ENCODE results near the gene TNNC2.
"Not testable (repeated sequence)": the region's sequence is repeated elsewhere in the genome, so short reads cannot be mapped to it uniquely, and the experiment has no call there.

The TNNC2 gene

DNA sequence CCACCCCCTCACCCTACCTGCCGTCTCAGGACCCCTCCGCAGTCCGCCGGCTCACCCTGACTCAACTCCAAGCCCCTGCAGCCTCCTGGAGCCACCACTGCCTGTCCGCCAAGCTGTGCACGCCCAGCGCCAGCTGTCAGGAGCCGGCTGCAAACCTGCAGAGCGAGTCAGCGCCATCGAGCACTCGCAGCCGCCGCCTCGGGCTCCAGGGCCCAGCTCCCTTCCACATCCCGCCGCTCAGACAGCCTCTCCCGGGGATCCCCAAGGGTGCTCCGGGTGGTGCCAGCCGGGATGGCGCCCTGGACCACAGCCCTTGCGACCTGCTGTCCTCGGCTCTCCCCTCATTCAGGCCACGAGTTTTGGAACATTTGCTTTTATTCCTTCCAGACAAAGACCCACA, 4.3 kb downstream of the TNNC2 start:
- no peak for DNase-seq (ENCODE audit: low read depth)

DNA sequence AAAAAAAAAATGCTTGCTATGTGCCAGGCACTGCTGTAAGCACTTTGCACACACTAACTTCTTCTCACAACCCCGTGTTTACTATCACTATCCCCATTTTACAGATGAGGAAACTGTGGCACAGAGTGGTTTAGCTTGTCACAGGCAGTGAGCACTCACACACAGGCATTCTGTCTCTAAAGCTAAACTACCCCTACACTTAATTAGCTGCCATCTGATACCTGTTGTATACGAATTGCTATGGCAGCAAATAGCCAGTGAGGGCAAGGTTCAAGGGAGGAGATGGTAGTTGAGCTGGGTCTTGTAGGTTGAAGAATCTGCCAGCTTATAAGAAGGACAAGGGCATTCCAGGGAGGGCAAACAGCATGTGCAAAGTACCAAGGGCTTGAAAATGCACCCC, 5.2 kb downstream of the TNNC2 start:
- DNase-seq (ENCODE audit: low read depth), result no peak

DNA sequence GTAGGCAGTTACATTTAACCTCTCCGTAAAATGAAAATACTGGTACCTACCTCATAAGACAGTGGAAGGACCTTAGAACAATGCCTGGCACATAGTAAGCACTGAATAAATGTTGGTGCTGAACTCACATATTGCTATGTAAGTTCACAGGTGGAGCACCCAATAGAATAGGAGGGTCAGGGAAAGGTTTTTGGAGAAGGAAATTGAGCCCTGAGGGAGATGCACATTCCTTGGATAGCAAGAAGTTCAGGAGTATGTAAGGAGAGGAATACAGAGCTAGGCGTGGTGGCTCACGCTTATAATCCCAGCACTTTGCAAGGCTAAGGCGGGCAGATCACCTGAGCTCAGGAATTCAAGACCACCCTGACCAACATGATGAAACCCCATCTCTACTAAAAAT, 7.6 kb downstream of the TNNC2 start:
- DNase-seq (ENCODE audit: low read depth), result no peak

DNA sequence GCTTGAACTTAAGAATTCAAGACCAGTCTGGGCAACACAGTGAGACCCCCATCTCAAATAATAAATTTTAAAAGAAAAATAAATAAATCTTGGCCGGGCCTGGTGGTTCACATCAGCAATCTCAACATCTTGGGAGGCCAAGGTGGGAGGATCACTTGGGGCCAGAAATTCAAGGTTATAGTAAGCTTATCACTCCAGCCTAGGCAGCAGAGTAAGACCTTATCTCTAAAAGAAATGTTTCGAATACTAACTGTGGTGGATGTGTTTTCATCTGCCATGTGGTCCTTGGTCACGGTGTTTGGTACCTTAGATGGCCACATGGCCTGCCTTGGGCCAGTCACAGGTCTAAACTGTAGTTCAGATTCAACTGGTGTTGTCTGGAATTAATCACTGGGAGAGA, 8.9 kb downstream of the TNNC2 start:
- DNase-seq (ENCODE audit: low read depth), result no peak

DNA sequence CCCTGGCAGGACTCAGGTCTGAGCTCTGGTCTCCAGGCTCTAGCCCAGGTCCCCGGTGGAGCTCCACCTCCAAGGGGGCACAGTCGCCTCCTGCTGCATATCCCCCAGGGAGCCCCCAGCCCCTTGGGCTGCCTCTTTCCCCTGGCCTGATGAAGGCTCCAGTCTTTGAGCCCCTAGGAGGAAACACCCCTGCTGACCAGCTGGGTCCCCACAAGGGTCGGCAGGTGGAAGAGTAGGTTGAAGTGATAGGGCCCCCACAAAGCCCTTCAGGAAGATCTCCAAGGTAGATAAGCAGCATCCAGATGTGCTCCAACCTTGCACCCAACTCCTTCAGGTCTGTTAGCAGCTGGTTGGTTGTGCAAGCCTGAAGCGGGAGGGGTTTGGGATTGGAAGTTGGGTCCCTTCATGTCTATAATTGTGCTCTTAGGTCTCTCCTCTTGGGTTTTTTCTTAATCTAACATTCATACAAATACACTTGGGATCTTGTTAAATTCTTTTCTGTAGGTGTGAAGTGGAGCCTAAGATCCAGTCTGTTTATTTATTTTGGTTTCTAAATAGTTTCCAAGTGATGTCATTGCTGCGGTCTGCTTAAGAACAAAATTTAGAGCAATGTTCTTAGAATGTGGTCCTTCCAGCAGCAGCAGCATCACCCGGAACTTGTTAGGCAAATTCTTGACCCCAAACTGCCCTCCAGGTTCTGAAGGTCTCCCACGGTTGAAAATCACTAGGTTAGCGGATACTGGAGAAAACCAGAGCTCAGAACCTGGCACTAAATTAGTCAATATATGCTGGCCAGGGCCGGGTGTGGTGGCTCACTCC, 9.5 kb downstream of the TNNC2 start:
- peak; percentile 48 for DNase-seq (ENCODE audit: low read depth)

DNA sequence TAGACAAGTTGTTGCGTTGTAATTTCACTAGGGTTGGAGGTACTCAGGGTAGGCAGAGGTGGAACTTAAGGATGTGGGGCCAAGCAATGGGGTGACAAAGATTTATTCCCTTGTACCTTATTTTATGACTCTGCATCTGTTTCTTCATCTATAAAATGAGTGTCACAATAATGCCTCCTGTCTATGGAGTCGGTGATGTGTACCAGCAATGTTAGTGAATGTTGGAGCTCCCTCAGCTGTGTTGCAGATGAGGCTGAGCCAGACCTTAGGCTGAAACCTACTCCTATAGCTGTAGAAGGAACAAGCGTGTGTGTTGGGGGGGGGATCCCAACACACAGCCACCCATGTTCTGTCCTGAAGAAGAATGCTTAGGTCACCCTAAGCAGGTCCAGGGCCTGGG, 10.2 kb downstream of the TNNC2 start:
- DNase-seq (ENCODE audit: low read depth), result no peak

DNA sequence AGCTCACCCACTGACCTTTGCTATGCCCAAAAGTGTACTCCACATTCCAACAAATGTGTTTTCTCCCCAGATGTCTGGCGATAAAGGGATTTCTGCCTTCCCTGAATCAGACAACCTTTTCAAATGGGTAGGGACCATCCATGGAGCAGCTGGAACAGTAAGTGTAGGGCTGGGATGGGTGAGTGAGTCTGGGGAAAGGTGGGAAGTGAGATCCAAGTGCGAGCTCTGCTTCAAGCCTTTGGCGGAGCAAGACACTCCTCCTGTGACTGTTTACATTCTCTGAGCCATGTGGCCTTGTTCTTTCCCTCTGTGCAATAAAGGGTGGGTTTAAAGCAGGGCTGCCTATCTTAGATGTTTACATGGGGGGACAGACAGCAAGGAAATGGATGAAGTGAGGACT, 12.8 kb downstream of the TNNC2 start:
- DNase-seq (ENCODE audit: low read depth), result no peak

DNA sequence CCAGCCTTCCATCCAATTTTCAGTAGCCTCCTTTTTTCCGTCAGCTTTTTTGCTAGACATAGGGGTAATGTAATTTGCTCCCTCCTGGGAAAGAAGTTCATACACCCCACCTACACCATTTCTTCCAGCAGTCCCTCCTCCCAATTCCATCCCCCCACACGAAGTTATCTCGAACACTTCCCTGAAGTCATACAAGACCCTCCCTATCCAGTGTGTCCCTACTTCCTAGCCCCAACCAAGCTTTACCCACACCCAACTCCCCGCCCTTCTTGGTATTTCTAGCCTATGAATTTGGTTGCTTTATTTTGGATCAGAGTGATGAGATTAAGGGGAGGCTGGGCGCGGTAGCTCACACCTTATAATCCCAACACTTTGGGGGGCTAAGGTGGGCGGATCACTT, 13.6 kb downstream of the TNNC2 start:
- no peak for DNase-seq (ENCODE audit: low read depth)

DNA sequence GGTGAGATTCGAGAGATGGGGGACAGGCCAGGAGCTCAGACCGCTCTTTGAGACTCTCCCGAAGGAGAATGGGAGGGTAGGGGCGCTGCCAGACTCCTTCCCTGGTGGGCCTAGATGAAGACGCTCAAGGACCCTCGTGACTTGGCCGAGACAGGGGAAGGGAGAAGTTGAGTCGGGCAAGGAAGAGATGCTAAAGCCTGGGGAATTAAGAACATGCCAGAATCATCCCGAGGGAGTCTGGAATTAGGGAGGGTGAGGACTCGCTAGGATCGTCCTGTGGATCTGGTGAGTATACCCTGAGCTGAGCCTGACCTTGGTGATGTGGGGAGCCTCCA, 14.1 kb downstream of the TNNC2 start:
- DNase-seq (ENCODE audit: low read depth), result no peak

DNA sequence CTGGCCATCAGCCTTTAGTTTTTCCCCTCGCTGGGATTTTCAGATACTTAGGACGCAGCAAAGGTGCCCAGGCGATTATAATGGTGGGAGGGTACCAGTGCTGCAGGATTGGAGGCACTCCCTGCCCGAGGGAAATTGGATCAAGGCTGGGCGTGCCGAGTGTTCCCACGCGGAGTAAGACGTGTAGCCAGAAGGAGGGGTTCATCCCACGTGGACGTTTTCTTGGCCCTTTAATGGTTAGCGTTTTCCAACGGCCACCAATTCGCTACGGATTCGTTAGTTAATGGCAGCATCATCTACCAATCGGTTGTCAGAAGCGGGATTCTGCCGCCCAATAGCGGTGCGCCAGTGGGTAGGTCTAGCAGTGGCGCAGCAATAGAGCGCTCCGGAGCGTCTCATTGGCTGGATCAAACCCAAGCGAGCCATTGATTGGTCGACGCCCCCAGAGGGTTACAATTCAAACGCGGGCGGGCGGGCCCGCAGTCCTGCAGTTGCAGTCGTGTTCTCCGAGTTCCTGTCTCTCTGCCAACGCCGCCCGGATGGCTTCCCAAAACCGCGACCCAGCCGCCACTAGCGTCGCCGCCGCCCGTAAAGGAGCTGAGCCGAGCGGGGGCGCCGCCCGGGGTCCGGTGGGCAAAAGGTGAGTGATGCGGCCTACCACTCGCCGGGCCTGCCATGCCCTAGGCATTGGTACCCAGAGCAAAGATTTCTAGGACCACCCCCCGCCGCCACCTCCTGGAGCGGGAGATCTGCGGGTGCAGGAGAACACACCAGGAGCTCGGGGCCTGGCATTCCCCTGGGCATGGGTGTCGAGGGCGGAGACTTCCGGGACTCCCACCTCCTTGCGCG, 14.7 kb downstream of the TNNC2 start, which contains the start of gene UBE2C:
Gene UBE2C (plus strand): TSS at position 488 of the 849 bp plus-strand sequence. CDS start 52 bp downstream, at position 540.
- DNase-seq (ENCODE audit: low read depth), result peak; percentile 100

DNA sequence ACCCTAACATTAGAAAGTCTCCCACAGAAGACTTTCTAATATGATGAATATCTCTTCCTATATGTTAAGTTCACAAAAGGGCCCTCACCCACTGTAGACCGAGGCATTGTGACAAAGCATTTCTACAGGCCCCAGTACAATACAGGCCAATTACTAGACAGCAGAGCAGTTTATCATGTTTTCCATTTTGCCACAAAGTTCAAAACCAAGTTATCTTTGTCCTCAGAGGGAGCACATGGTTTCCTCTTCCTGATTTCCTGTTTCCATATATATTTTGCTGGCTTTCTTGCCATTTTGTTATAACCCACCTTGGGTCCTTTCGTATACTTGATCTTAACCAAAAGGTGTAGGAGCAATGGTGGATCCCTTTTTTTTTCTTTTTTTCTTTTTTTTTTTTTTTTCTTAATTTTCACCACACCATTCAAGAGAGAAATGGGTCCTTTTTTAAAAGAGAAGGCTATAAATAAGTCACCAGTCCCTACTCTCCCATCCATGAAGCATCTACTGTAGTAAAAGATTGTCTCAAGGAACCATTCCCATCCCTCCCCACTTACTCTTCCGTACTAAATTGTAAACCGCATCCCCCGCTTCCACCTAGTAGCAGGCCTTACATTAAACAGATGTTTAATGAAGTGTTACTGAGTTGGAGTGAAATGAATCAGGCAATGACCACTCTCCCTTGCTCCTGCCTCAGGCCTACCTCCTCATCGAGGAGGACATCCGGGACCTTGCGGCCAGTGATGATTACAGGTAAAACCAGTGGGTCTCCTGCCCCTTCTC, 16.7 kb downstream of the TNNC2 start:
- DNase-seq (ENCODE audit: low read depth), result no peak

DNA sequence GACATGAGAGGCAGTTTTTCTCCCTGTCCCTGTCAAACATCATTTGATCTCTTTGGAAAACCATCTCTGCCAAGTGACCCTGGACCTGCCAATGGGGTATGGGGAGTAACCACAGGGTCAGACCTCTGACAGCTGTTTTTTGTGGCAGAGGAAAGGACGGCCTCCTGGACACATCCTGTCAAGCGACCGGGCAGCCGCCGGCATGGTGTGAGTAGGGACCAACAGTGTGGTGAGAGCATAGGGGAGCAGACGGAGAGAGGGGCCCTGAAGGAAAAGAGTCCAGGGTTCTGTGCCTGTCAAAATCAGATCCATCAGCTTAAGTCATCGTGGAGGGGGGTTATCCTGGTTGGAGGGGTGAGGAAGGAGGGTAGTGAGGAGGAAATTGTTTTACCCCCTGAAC, 25.3 kb downstream of the TNNC2 start:
- DNase-seq (ENCODE audit: low read depth), result no peak

DNA sequence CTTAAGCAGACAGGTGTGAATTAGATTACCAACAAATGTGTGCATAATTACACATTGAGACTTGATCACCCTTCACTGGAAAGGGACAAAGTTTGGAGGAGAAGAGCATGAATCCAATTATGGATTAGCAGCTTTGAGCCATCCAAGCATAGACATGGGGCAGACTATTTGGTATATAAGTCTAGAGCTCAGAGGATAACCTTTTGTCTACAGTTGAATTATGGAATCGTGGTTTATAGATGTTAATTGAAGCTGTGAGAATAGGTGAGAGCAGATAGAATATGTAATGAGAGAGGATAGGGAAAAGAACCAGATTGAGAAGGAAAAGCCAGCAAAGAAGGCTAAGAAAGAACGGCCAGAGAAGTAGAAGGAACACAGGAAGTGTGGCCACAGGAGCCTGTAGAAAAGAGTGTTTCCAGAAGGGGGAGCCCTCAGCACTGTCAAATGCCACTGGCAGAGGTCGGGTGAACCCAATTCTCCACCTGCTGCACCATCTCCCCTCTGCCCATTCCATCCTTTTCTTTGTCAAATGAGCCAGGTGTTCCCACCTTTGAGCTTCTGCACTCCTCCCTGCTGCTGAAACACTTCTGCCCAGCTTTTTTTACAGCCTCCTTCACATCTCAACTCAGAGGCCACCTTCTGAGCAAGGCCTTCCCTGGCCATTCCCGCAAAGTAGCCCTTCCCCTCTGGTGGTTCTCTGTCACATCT, 28.0 kb downstream of the TNNC2 start:
- no peak for DNase-seq (ENCODE audit: low read depth)

DNA sequence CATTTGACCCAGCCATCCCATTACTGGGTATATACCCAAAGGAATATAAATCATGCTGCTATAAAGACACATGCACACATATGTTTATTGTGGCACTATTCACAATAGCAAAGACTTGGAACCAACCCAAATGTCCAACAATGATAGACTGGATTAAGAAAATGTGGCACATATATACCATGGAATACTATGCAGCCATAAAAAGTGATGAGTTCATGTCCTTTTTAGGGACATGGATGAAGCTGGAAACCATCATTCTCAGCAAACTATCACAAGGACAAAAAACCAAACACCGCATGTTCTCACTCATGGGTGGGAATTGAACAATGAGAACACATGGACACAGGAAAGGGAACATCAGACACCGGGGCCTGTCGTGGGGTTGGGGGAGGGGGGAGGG, 29.2 kb downstream of the TNNC2 start:
- not testable (repeated sequence) for DNase-seq (ENCODE audit: low read depth)

DNA sequence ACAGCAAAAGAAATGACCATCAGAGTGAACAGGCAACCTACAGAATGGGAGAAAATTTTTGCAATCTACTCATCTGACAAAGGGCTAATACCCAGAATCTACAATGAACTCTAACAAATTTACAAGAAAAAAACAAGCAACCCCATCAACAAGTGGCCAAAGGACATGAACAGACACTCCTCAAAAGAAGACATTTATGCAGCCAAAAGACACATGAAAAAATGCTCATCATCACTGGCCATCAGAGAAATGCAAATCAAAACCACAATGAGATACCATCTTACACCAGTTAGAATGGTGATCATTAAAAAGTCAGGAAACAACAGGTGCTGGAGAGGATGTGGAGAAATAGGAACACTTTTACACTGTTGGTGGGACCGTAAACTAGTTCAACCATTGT, 29.6 kb downstream of the TNNC2 start:
- DNase-seq (ENCODE audit: low read depth), result not testable (repeated sequence)

DNA sequence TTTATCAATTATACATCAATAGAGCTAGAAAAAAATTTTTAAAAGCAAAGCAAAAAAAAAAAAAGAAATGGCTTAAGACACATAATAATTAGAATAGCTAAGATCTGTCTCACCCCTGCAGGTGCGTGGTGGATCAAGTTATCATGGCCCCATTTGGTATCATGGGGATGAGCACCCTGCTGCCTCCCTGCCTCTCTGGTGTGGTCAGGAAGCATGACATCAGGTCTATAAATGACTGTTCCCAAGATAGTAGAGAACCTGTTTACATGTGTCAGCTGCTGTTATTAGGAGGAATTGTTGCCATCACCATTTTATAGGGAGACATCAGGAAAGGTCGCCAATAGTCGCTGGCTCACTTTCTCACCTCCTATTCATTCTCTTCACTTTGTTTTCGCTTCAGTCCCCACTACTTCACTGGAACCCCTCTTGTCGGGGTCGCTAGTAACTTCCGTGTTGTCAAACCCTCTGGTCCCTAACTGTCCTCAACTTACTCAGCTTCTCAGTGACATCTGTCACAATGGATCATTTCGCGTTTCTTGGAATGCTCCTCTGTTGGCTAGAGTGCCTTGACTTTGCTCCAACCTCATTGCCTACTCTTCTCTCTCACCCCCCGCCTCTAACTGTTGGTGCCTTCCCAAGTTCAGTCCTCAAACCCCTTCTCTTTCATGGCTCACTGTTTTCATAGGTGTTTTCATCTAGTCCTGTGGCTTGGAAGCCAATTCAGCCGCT, 30.6 kb downstream of the TNNC2 start:
- DNase-seq (ENCODE audit: low read depth), result no peak

DNA sequence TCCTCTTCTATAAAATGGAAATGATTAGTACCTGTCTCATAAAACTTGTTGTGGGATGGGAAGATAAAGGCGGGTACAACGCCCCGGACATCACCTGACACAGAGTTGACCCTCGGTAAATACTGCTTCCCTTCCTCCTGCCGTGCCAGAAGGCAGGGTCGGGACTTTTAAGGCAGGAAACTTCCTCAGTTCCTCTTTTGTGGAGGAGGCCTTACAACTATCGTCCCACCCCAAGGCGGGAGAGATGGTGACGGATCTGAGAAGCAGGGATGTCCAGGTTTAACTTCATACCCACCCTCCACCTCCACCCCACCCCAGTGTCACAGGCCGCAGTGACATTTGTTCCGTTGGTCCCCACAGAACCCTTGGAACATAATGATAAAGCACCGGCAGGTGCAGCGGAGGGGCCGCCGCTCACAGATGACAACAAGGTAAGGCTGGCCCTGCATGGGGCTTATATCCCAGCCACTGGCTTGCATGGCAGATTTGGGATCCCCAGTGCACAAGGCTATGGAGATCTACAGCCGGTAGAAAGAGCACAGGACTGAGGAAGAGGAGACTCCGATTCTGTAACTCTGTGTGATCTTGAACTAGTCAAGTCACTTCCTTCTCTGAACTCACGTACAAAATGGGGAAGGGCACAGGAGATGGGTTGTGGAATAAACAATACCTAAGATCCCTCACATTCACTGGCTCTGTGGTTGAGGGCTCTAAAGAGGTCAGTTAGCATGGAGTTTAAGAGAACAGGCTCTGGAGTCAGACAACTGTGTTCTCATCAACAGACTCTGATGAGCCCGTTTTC, 34.6 kb downstream of the TNNC2 start:
- no peak for DNase-seq (ENCODE audit: low read depth)

DNA sequence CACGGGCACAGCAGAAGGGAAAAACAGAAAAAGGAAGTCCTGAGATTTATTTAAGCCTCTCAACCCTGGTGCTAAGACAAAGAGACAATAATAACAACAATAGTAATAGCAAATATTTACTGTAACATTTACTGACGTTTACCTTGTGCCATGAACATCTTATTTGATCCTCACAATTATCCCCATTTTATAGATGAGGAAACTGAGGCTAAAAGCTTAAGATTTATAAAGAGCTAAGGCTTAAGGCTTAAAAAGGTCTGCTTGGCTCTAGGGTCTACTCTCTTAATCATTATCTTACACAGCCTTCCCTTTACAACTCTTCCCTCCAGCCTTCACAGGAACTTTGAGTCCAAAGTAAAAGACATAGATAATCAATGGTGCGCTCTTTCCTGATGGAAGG, 38.8 kb downstream of the TNNC2 start:
- DNase-seq (ENCODE audit: low read depth), result no peak

DNA sequence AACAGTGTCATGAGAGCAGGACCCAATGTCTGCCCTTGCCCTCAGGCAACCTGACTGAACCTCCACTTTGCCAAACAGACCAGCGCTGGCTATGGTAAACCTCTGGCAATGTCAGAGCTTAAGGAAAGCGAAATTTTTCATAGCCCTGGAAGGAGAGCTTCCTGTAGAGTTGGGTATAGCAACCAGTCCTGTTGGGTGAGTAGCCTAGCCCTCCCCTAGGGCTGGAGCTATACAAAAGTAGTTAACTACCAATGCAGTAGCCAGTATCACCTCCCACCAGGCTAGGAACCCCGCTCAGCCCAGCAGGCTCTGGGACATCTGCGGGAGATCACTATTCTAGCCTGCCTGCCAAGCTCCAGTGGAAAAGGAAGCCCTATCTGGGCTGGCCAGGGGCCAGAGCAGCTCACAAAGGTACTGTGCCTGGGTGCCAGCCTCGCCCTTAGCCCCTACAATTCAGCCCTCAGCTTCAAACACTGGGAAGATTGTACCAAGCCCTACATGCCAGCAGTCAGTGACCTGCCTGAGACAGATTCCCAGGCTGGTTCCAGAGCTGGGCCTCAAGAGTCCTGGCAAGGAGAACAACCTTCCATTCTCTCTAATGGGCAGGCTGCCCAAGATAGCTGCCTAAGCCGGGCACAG, 43.3 kb downstream of the TNNC2 start:
- no peak for DNase-seq (ENCODE audit: low read depth)

DNA sequence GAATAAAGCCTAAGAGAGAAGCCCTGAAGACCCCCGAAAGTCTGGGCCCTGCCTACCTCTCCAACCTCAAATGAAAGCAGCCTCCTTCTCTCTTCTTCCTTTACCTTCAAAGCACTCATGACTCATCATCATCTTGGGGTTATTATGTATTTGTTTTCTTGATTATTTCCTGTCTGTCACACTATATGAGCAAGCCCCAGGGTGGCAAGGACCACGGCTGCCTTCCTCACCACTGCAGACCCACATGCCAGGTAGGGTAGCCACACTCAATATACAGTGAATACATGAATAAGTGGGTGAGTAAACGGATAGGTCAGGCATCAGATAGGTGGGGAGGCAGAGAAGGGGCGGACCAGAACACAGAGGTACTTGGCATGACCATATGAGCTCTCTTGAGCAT, 44.2 kb downstream of the TNNC2 start:
- no peak for DNase-seq (ENCODE audit: low read depth)
